Stimulated activated CD4-positive, alpha-beta T cell treated with anti-CD3 and anti-CD28 coated beads, Interleukin-4, amount 100 ng/mL, for 4 hours (primary cell): ENCODE results near the gene ZHX3.

Experiments used
- DNase-seq, 2 experiments: peaks; one replicate each; pipeline ENCODE4 v3.0.0-alpha.2; 2020

ZHX3 gene

GRCh38 chr20:41182296-41183212 is 135.0 kb downstream of the ZHX3 start:
- no peak for DNase-seq

- no peak for DNase-seq
Measured at GRCh38 chr20:41181567-41181966, 136.0 kb downstream of the ZHX3 start.

GRCh38 chr20:41180599-41181333 is 136.8 kb downstream of the ZHX3 start:
- DNase-seq = no peak

- DNase-seq = no peak
Measured at GRCh38 chr20:41179961-41180360, 137.6 kb downstream of the ZHX3 start.

GRCh38 chr20:41178904-41179432 is 138.6 kb downstream of the ZHX3 start:
- DNase-seq = no peak

GRCh38 chr20:41178495-41178894 is 139.0 kb downstream of the ZHX3 start:
- DNase-seq = no peak

- no peak for DNase-seq
Measured at GRCh38 chr20:41177636-41178035, 139.9 kb downstream of the ZHX3 start.

GRCh38 chr20:41176711-41177552 is 140.6 kb downstream of the ZHX3 start:
- DNase-seq = no peak

GRCh38 chr20:41175727-41176330 is 141.7 kb downstream of the ZHX3 start:
- no peak for DNase-seq

GRCh38 chr20:41175201-41175651 is 142.3 kb downstream of the ZHX3 start:
- no peak for DNase-seq

GRCh38 chr20:41174782-41175181 is 142.7 kb downstream of the ZHX3 start:
- no peak for DNase-seq

GRCh38 chr20:41174373-41174772 is 143.2 kb downstream of the ZHX3 start:
- DNase-seq = no peak

GRCh38 chr20:41173791-41174341 is 143.7 kb downstream of the ZHX3 start:
- DNase-seq = no peak

- peak; percentile 50 to 72 for DNase-seq
Measured at GRCh38 chr20:41173161-41173721, 144.3 kb downstream of the ZHX3 start.

- DNase-seq = no peak
Measured at GRCh38 chr20:41172296-41173140, 145.0 kb downstream of the ZHX3 start.

- no peak for DNase-seq
Measured at GRCh38 chr20:41171736-41172295, 145.7 kb downstream of the ZHX3 start.

GRCh38 chr20:41170386-41171105 is 147.0 kb downstream of the ZHX3 start:
- DNase-seq = no peak

GRCh38 chr20:41169791-41170351 is 147.7 kb downstream of the ZHX3 start:
- DNase-seq = no peak

GRCh38 chr20:41169162-41169690 is 148.3 kb downstream of the ZHX3 start:
- DNase-seq = no peak
